ENCODE data around the gene KDM7A.

Gene KDM7A

GRCh38 chr7:140081774-140082425 is 94.9 kb downstream of the KDM7A start:
- DNase-seq: no peak

- DNase-seq: no peak
Observed at GRCh38 chr7:140080919-140081318, 95.9 kb downstream of the KDM7A start.

- peak; percentile 49 for DNase-seq
Observed at GRCh38 chr7:140079121-140079536, 97.7 kb downstream of the KDM7A start.

GRCh38 chr7:140078392-140078791 is 98.4 kb downstream of the KDM7A start:
- DNase-seq: no peak

GRCh38 chr7:140074780-140075179 is 102.0 kb downstream of the KDM7A start:
- peak; percentile 22 for DNase-seq

GRCh38 chr7:140070546-140070945 is 106.2 kb downstream of the KDM7A start:
- no peak for DNase-seq

- DNase-seq: no peak
Observed at GRCh38 chr7:140069298-140069949, 107.4 kb downstream of the KDM7A start.

GRCh38 chr7:140068033-140068432 is 108.8 kb downstream of the KDM7A start:
- no peak for DNase-seq

GRCh38 chr7:140067052-140067451 is 109.7 kb downstream of the KDM7A start:
- DNase-seq: no peak

- DNase-seq: peak; percentile 82
Observed at GRCh38 chr7:140062528-140063299, 114.1 kb downstream of the KDM7A start, which contains the start of gene PARP12. TSS of gene PARP12 (minus strand) at chr7:140062951. CDS start at chr7:140062847, 104 bp downstream.

- no peak for DNase-seq
Observed at GRCh38 chr7:140062118-140062527, 114.7 kb downstream of the KDM7A start.

- DNase-seq: no peak
Observed at GRCh38 chr7:140061607-140061930, 115.2 kb downstream of the KDM7A start.

GRCh38 chr7:140060788-140061606 is 115.8 kb downstream of the KDM7A start:
- peak; percentile 35 for DNase-seq

GRCh38 chr7:140060243-140060630 is 116.5 kb downstream of the KDM7A start:
- DNase-seq: no peak

GRCh38 chr7:140059273-140060242 is 117.2 kb downstream of the KDM7A start:
- peak; percentile 95 for DNase-seq

- DNase-seq: no peak
Observed at GRCh38 chr7:140058517-140058916, 118.3 kb downstream of the KDM7A start.

- no peak for DNase-seq
Observed at GRCh38 chr7:140057143-140057535, 119.6 kb downstream of the KDM7A start.

- no peak for DNase-seq
Observed at GRCh38 chr7:140056431-140057142, 120.2 kb downstream of the KDM7A start.

GRCh38 chr7:140055833-140056232 is 121.0 kb downstream of the KDM7A start:
- no peak for DNase-seq

- no peak for DNase-seq
Observed at GRCh38 chr7:140054751-140055150, 122.0 kb downstream of the KDM7A start.

Measured in fibroblast of skin of right biceps (primary cell).